Stimulated activated naive B cell treated with anti-CD40 and anti-IgM and Interleukin-4, amounts not matched to agents 10 μg/mL and 1 μg/mL and 100 μg/mL, for 72 hours (primary cell): ENCODE measurements around the gene FGD2.
A peak's percentile ranks its signal among the peaks of the same experiment; 100 is the strongest.

Experiments
- ATAC-seq, 2 donors: fragments of 150-1000 bp; cut with Tn5 transposase; replicated peaks; 2 replicates each; pipeline ENCODE4 v1.10.0; 2021; ENCODE audit warnings: moderate library complexity in 1 of 2
- DNase-seq: peaks from one replicate; pipeline ENCODE4 v3.0.0; 2021
- H3K27ac Mint-ChIP-seq: one replicate; pipeline ENCODE4 v1.8.0; 2022; ENCODE audit warnings: mild to moderate bottlenecking, mixed read lengths
- H3K27me3 Mint-ChIP-seq, 2 donors: one replicate each; pipeline ENCODE4 v1.8.0; 2022; ENCODE audit warnings: mixed read lengths in 2 of 2
- H3K36me3 Mint-ChIP-seq, 2 donors: one replicate each; pipeline ENCODE4 v1.8.0; 2022; ENCODE audit warnings: mixed read lengths in 2 of 2, mild to moderate bottlenecking in 1 of 2
- H3K4me1 Mint-ChIP-seq, 2 donors: one replicate each; pipeline ENCODE4 v1.8.0; 2022; ENCODE audit warnings: mixed read lengths in 2 of 2, mild to moderate bottlenecking in 1 of 2
- H3K4me3 Mint-ChIP-seq, 2 donors: one replicate each; pipeline ENCODE4 v1.8.0; 2022; ENCODE audit warnings: mild to moderate bottlenecking in 2 of 2, mixed read lengths in 2 of 2, moderate library complexity in 1 of 2
- H3K9me3 Mint-ChIP-seq, 2 donors: one replicate each; pipeline ENCODE4 v1.8.0; 2022; ENCODE audit warnings: mixed read lengths in 2 of 2, mild to moderate bottlenecking in 1 of 2

The FGD2 gene

GRCh38 chr6:37025621-37026466 lies 20.4 kb downstream of the FGD2 start:
- Mint-ChIP-seq H3K4me1 (peaks cover 22 to 31% of the 10 kb centered on the region in 2 donors), H3K4me3 (peak overlapping the region in 1 of 2 donors; percentile 23), H3K9me3 (peaks cover 4 to 6% of the 10 kb centered on the region in 2 donors), H3K27ac (peak overlapping the region; percentile 70), H3K27me3 (no peaks in the 10 kb centered on the region), H3K36me3 (peaks cover 67 to 82% of the 10 kb centered on the region in 2 donors)
- DNase-seq (no peak), ATAC-seq (no peak)

GRCh38 chr6:37027036-37027720 lies 21.7 kb downstream of the FGD2 start:
- H3K27me3 Mint-ChIP-seq = no peaks in the 10 kb centered on the region
- peak overlapping the region; percentile 31 for H3K27ac Mint-ChIP-seq
- peaks cover 61 to 76% of the 10 kb centered on the region in 2 donors for H3K36me3 Mint-ChIP-seq
- no peak for ATAC-seq
- peaks cover 4 to 6% of the 10 kb centered on the region in 2 donors for H3K9me3 Mint-ChIP-seq
- no peak for DNase-seq
- H3K4me3 Mint-ChIP-seq = no peak overlapping the region
- H3K4me1 Mint-ChIP-seq = peaks cover 22 to 27% of the 10 kb centered on the region in 2 donors

GRCh38 chr6:37027811-37028469 lies 22.5 kb downstream of the FGD2 start:
- peaks cover 4 to 6% of the 10 kb centered on the region in 2 donors for H3K9me3 Mint-ChIP-seq
- H3K27me3 Mint-ChIP-seq = no peaks in the 10 kb centered on the region
- peaks cover 61 to 76% of the 10 kb centered on the region in 2 donors for H3K36me3 Mint-ChIP-seq
- H3K27ac Mint-ChIP-seq = peak overlapping the region; percentile 51
- no peak overlapping the region for H3K4me3 Mint-ChIP-seq
- H3K4me1 Mint-ChIP-seq = peaks cover 23 to 24% of the 10 kb centered on the region in 2 donors
- ATAC-seq (no peak), DNase-seq (no peak)

- peaks cover 31 to 33% of the 10 kb centered on the region in 2 donors for H3K4me1 Mint-ChIP-seq
- ATAC-seq (peak; percentile 60 to 71), DNase-seq (peak; percentile 38)
- no peak overlapping the region for H3K4me3 Mint-ChIP-seq
- H3K9me3 Mint-ChIP-seq = peaks cover 4 to 6% of the 10 kb centered on the region in 2 donors
- no peaks in the 10 kb centered on the region for H3K27me3 Mint-ChIP-seq
- H3K36me3 Mint-ChIP-seq = peaks cover 58 to 81% of the 10 kb centered on the region in 2 donors
- H3K27ac Mint-ChIP-seq = peak overlapping the region; percentile 75
Measured at GRCh38 chr6:37029249-37029971, 24.0 kb downstream of the FGD2 start.

- peaks cover 4 to 6% of the 10 kb centered on the region in 2 donors for H3K9me3 Mint-ChIP-seq
- peaks cover 57 to 77% of the 10 kb centered on the region in 2 donors for H3K36me3 Mint-ChIP-seq
- DNase-seq (no peak), ATAC-seq (no peak)
- H3K4me3 Mint-ChIP-seq = no peak overlapping the region
- H3K4me1 Mint-ChIP-seq = peaks cover 27 to 39% of the 10 kb centered on the region in 2 donors
- no peaks in the 10 kb centered on the region for H3K27me3 Mint-ChIP-seq
- peak overlapping the region; percentile 57 for H3K27ac Mint-ChIP-seq
Measured at GRCh38 chr6:37030599-37030998, 25.1 kb downstream of the FGD2 start.

GRCh38 chr6:37032239-37032638 lies 26.8 kb downstream of the FGD2 start:
- H3K4me3 Mint-ChIP-seq = no peak overlapping the region
- H3K27ac Mint-ChIP-seq = peak overlapping the region; percentile 86

GRCh38 chr6:37033255-37033654 lies 27.8 kb downstream of the FGD2 start:
- Mint-ChIP-seq H3K36me3 (peaks cover 39 to 62% of the 10 kb centered on the region in 2 donors), H3K27ac (peak overlapping the region; percentile 91), H3K27me3 (no peaks in the 10 kb centered on the region), H3K4me3 (no peak overlapping the region), H3K4me1 (peaks cover 22 to 37% of the 10 kb centered on the region in 2 donors), H3K9me3 (peaks cover 4 to 6% of the 10 kb centered on the region in 2 donors)
- peak; percentile 86 to 90 for ATAC-seq
- peak; percentile 23 for DNase-seq

More at GRCh38 chr6:37032239-37032638, 26.8 kb downstream of the FGD2 start:
- Mint-ChIP-seq H3K27me3 (no peaks in the 10 kb centered on the region), H3K36me3 (peaks cover 47 to 68% of the 10 kb centered on the region in 2 donors), H3K9me3 (peaks cover 4 to 6% of the 10 kb centered on the region in 2 donors), H3K4me1 (peaks cover 24 to 40% of the 10 kb centered on the region in 2 donors)
- DNase-seq = no peak
- ATAC-seq = no peak

GRCh38 chr6:37033819-37034795 lies 28.7 kb downstream of the FGD2 start:
- peaks cover 24 to 28% of the 10 kb centered on the region in 2 donors for H3K4me1 Mint-ChIP-seq
- H3K4me3 Mint-ChIP-seq = no peak overlapping the region
- H3K36me3 Mint-ChIP-seq = peaks cover 40 to 61% of the 10 kb centered on the region in 2 donors
- DNase-seq (no peak), ATAC-seq (no peak)
- H3K27ac Mint-ChIP-seq = peak overlapping the region; percentile 91
- H3K9me3 Mint-ChIP-seq = peaks cover 4 to 6% of the 10 kb centered on the region in 2 donors
- no peaks in the 10 kb centered on the region for H3K27me3 Mint-ChIP-seq

- H3K27ac Mint-ChIP-seq = peak overlapping the region; percentile 81
- ATAC-seq = no peak
- no peaks in the 10 kb centered on the region for H3K27me3 Mint-ChIP-seq
- no peaks in the 10 kb centered on the region for H3K9me3 Mint-ChIP-seq
- no peak overlapping the region for H3K4me3 Mint-ChIP-seq
- H3K4me1 Mint-ChIP-seq = peaks cover 23% of the 10 kb centered on the region in 2 donors
- peaks cover 32 to 47% of the 10 kb centered on the region in 2 donors for H3K36me3 Mint-ChIP-seq
- DNase-seq = no peak
Measured at GRCh38 chr6:37036146-37036545, 30.7 kb downstream of the FGD2 start.

GRCh38 chr6:37038292-37039198 lies 33.1 kb downstream of the FGD2 start:
- no peaks in the 10 kb centered on the region for H3K27me3 Mint-ChIP-seq
- H3K4me3 Mint-ChIP-seq = no peak overlapping the region
- H3K27ac Mint-ChIP-seq = peak overlapping the region; percentile 37
- H3K36me3 Mint-ChIP-seq = peaks cover 15 to 29% of the 10 kb centered on the region in 2 donors
- no peak for ATAC-seq
- peaks cover 12 to 16% of the 10 kb centered on the region in 2 donors for H3K4me1 Mint-ChIP-seq
- no peak for DNase-seq
- H3K9me3 Mint-ChIP-seq = no peaks in the 10 kb centered on the region

GRCh38 chr6:37039958-37040357 lies 34.5 kb downstream of the FGD2 start:
- H3K27me3 Mint-ChIP-seq = no peaks in the 10 kb centered on the region
- H3K27ac Mint-ChIP-seq = peak overlapping the region; percentile 37
- H3K4me1 Mint-ChIP-seq = peaks cover 5 to 6% of the 10 kb centered on the region in 2 donors
- H3K4me3 Mint-ChIP-seq = no peak overlapping the region
- ATAC-seq (peak; percentile 54 to 58), DNase-seq (no peak)
- H3K36me3 Mint-ChIP-seq = peaks cover 13 to 18% of the 10 kb centered on the region in 2 donors
- no peaks in the 10 kb centered on the region for H3K9me3 Mint-ChIP-seq

GRCh38 chr6:37041521-37041920 lies 36.1 kb downstream of the FGD2 start:
- no peaks in the 10 kb centered on the region for H3K9me3 Mint-ChIP-seq
- H3K4me1 Mint-ChIP-seq = peaks cover 3 to 5% of the 10 kb centered on the region in 2 donors
- DNase-seq (no peak), ATAC-seq (no peak)
- H3K36me3 Mint-ChIP-seq = peaks cover 4 to 11% of the 10 kb centered on the region in 2 donors
- no peak overlapping the region for H3K4me3 Mint-ChIP-seq
- no peak overlapping the region for H3K27ac Mint-ChIP-seq
- no peaks in the 10 kb centered on the region for H3K27me3 Mint-ChIP-seq
